ENCODE data around the gene CRIM1.

- TF ChIP-seq, protein P1, sequence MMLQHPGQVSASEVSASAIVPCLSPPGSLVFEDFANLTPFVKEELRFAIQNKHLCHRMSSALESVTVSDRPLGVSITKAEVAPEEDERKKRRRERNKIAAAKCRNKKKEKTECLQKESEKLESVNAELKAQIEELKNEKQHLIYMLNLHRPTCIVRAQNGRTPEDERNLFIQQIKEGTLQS (IDR thresholded peaks at IDR 0.05), result no peak
- TF ChIP-seq, protein P2, sequence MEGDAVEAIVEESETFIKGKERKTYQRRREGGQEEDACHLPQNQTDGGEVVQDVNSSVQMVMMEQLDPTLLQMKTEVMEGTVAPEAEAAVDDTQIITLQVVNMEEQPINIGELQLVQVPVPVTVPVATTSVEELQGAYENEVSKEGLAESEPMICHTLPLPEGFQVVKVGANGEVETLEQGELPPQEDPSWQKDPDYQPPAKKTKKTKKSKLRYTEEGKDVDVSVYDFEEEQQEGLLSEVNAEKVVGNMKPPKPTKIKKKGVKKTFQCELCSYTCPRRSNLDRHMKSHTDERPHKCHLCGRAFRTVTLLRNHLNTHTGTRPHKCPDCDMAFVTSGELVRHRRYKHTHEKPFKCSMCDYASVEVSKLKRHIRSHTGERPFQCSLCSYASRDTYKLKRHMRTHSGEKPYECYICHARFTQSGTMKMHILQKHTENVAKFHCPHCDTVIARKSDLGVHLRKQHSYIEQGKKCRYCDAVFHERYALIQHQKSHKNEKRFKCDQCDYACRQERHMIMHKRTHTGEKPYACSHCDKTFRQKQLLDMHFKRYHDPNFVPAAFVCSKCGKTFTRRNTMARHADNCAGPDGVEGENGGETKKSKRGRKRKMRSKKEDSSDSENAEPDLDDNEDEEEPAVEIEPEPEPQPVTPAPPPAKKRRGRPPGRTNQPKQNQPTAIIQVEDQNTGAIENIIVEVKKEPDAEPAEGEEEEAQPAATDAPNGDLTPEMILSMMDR (IDR thresholded peaks at IDR 0.05; ENCODE audit: low read depth, low read length, missing input control), result no peak
Measured at GRCh38 chr2:36446294-36446693, 90.7 kb downstream of the CRIM1 start.
